ENCODE results near the gene CFAP300. TPM values are rescaled to one million over a fixed set of nuclear protein-coding genes. Genes with fewer than 3 reads are reported as not detected.

Gene CFAP300
- total and polyA plus RNA-seq, 2 donors (not counting 1 experiment from before 2014, with no cell fraction given): not detected

DNA sequence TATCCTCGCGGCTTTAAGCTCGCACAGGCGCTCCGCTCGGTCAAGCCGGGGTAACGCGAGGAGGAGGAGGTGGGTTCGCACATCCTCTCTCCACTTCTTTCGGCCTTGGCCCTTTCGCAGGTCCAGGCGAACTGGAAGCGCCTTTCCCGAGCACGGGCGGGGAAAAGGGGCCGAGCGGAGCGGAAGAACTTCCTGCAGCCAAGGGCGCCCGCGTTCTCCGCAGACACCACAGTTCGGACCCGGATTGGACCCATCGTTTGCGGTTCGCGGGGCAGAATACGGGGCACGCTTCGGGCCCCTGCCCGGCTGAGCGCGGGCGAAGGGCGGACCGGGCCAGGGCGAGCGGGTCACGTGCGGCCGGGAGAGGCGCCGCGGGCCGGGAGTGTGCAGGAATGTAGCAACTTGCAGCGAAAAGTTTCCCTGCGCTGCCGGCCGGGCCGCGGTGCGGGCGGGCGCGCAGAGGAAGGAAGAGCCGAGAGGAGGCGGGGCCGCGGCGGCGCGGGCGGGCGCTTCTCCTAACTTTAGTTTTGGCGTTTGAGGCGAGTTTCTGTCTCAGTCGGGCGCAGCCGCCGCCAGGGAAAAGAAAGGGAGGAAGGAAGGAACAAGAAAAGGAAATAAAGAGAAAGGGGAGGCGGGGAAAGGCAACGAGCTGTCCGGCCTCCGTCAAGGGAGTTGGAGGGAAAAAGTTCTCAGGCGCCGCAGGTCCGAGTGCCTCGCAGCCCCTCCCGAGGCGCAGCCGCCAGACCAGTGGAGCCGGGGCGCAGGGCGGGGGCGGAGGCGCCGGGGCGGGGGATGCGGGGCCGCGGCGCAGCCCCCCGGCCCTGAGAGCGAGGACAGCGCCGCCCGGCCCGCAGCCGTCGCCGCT lies 62.9 kb downstream of the CFAP300 start, which contains the start of gene YAP1:
YAP1 (plus strand) TSS at position 552 of the 865 bp plus-strand sequence. CDS start 402 bp downstream, outside the sequence.
- Histone ChIP-seq H4K20me1 (ENCODE audit: control insufficient read depth, insufficient read depth, low read length, poor library complexity, severe bottlenecking) (no peaks in the 10 kb centered on the region), H3K36me3 (replicated peaks in 1 of 2; ENCODE audit: control extremely low read depth in 1 of 2, control insufficient read depth in 1 of 2, extremely low read depth in 1 of 2, insufficient read depth in 2 of 2, low read length in 1 of 2) (no peaks in the 10 kb centered on the region), H3K9ac (ENCODE audit: low read length) (peak within 1 kb of the TSS; percentile 87), H2AFZ (ENCODE audit: insufficient read depth, low read depth, low read length, poor library complexity, severe bottlenecking) (peak within 1 kb of the TSS; percentile 98), H3K79me2 (ENCODE audit: control insufficient read depth, insufficient read depth, low read length) (no peaks in the 10 kb centered on the region), H3K4me2 (replicated peaks; ENCODE audit: low read depth, low read length, poor library complexity, severe bottlenecking) (peak within 1 kb of the TSS; percentile 99), H3K4me1 (ENCODE audit: control insufficient read depth in 2 of 2, insufficient read depth in 2 of 2, low read length in 2 of 2) (peaks cover 17 to 20% of the 10 kb centered on the region in 2 donors), H3K27ac (ENCODE audit: low read length in 2 of 2) (no peak within 1 kb of the TSS), H3K9me3 (ENCODE audit: control extremely low read depth in 1 of 3, control insufficient read depth in 2 of 3, insufficient read depth in 1 of 3, low read length in 2 of 3) (peaks cover 0 to 4% (median 0%) of the 10 kb centered on the region in 3 donors), H3K27me3 (replicated peaks in 1 of 4; ENCODE audit: control extremely low read depth in 1 of 4, control insufficient read depth in 3 of 4, insufficient read depth in 4 of 4, low read length in 3 of 4) (peaks cover 0 to 34% (median 29%) of the 10 kb centered on the region in 4 experiments), H3K4me3 (ENCODE audit: control extremely low read depth in 1 of 5, extremely low read depth in 1 of 5, insufficient read depth in 1 of 5, low read depth in 2 of 5, low read length in 4 of 5) (peak within 1 kb of the TSS in 4 of 5 experiments; percentile 42 to 89 (median 67))
- H3K27ac Mint-ChIP-seq: peak within 1 kb of the TSS; percentile 63
- CTCF ChIA-PET: interaction anchor here (0.6 kb wide), 1 partner anchor 363 kb away, joined by 6 read pairs; no protein-coding TSS in a partner anchor
- H3K4me3 Mint-ChIP-seq: peak within 1 kb of the TSS; percentile 96
- H3K9me3 Mint-ChIP-seq (ENCODE audit: insufficient read depth): no peaks in the 10 kb centered on the region
- TF ChIP-seq EZH2 (IDR thresholded peaks at IDR 0.05; ENCODE audit: borderline replicate concordance, insufficient read depth, low read depth, low read length, poor library complexity, severe bottlenecking): no peak
- TF ChIP-seq, protein P1, sequence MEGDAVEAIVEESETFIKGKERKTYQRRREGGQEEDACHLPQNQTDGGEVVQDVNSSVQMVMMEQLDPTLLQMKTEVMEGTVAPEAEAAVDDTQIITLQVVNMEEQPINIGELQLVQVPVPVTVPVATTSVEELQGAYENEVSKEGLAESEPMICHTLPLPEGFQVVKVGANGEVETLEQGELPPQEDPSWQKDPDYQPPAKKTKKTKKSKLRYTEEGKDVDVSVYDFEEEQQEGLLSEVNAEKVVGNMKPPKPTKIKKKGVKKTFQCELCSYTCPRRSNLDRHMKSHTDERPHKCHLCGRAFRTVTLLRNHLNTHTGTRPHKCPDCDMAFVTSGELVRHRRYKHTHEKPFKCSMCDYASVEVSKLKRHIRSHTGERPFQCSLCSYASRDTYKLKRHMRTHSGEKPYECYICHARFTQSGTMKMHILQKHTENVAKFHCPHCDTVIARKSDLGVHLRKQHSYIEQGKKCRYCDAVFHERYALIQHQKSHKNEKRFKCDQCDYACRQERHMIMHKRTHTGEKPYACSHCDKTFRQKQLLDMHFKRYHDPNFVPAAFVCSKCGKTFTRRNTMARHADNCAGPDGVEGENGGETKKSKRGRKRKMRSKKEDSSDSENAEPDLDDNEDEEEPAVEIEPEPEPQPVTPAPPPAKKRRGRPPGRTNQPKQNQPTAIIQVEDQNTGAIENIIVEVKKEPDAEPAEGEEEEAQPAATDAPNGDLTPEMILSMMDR (IDR thresholded peaks at IDR 0.05): no peak
- DNase-seq (peak; percentile 84), ATAC-seq (ENCODE audit: low read depth) (peak; percentile 80)
- intact Hi-C loops (cut with micrococcal nuclease): no loop called here
- H3K4me1 Mint-ChIP-seq: peaks cover 15% of the 10 kb centered on the region
- POLR2A ChIA-PET: no interaction called here
- under 1% methylated on average over 102 of the region's 104 CpGs for WGBS (ENCODE audit: insufficient coverage)
- H3K27me3 Mint-ChIP-seq: peaks cover 58% of the 10 kb centered on the region

DNA sequence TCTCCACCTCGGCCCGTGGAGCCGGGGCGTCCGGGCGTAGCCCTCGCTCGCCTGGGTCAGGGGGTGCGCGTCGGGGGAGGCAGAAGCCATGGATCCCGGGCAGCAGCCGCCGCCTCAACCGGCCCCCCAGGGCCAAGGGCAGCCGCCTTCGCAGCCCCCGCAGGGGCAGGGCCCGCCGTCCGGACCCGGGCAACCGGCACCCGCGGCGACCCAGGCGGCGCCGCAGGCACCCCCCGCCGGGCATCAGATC lies 63.4 kb downstream of the CFAP300 start:
- ChIA-PET POLR2A (no interaction called here), CTCF (interaction anchor here (0.6 kb wide), 1 partner anchor 76 kb away, joined by 4 read pairs; no protein-coding TSS in a partner anchor)
- Mint-ChIP-seq H3K9me3 (ENCODE audit: insufficient read depth) (no peaks in the 10 kb centered on the region), H3K4me3 (peak overlapping the region; percentile 86), H3K27ac (no peak overlapping the region), H3K4me1 (peaks cover 15% of the 10 kb centered on the region), H3K27me3 (peaks cover 61% of the 10 kb centered on the region)
- H3K27me3 ChIP-seq (replicated peaks in 1 of 4; ENCODE audit: control extremely low read depth in 1 of 4, control insufficient read depth in 3 of 4, insufficient read depth in 4 of 4, low read length in 3 of 4): peaks cover 0 to 38% (median 34%) of the 10 kb centered on the region in 4 experiments
- intact Hi-C loops (cut with micrococcal nuclease): no loop called here
- H3K36me3 ChIP-seq (replicated peaks in 1 of 2; ENCODE audit: control extremely low read depth in 1 of 2, control insufficient read depth in 1 of 2, extremely low read depth in 1 of 2, insufficient read depth in 2 of 2, low read length in 1 of 2): no peaks in the 10 kb centered on the region
- WGBS (ENCODE audit: insufficient coverage): 2% methylated on average over 31 of the region's 31 CpGs
- H3K4me3 ChIP-seq (ENCODE audit: control extremely low read depth in 1 of 5, extremely low read depth in 1 of 5, insufficient read depth in 1 of 5, low read depth in 2 of 5, low read length in 4 of 5): peak overlapping the region in 4 of 5 experiments; percentile 19 to 89 (median 67)
- peaks cover 17 to 20% of the 10 kb centered on the region in 2 donors for H3K4me1 ChIP-seq (ENCODE audit: control insufficient read depth in 2 of 2, insufficient read depth in 2 of 2, low read length in 2 of 2)
- peaks cover 0 to 4% (median 0%) of the 10 kb centered on the region in 3 donors for H3K9me3 ChIP-seq (ENCODE audit: control extremely low read depth in 1 of 3, control insufficient read depth in 2 of 3, insufficient read depth in 1 of 3, low read length in 2 of 3)
- H3K27ac ChIP-seq (ENCODE audit: low read length in 2 of 2): no peak overlapping the region
- peak overlapping the region; percentile 98 for H2AFZ ChIP-seq (ENCODE audit: insufficient read depth, low read depth, low read length, poor library complexity, severe bottlenecking)
- H3K4me2 ChIP-seq (replicated peaks; ENCODE audit: low read depth, low read length, poor library complexity, severe bottlenecking): peak overlapping the region; percentile 99
- TF ChIP-seq, protein P1 (IDR thresholded peaks at IDR 0.05): no peak
- TF ChIP-seq EZH2 (IDR thresholded peaks at IDR 0.05; ENCODE audit: borderline replicate concordance, insufficient read depth, low read depth, low read length, poor library complexity, severe bottlenecking): no peak
- ATAC-seq (ENCODE audit: low read depth) (peak; percentile 28), DNase-seq (peak; percentile 59)
- H4K20me1 ChIP-seq (ENCODE audit: control insufficient read depth, insufficient read depth, low read length, poor library complexity, severe bottlenecking): no peaks in the 10 kb centered on the region
- H3K9ac ChIP-seq (ENCODE audit: low read length): peak overlapping the region; percentile 87
- H3K79me2 ChIP-seq (ENCODE audit: control insufficient read depth, insufficient read depth, low read length): no peaks in the 10 kb centered on the region

All from B cell (primary cell).